Fibroblast of peridontal ligament (primary cell): ENCODE results near the gene RPTN.
"Not testable (repeated sequence)": the region's sequence is repeated elsewhere in the genome, so short reads cannot be mapped to it uniquely, and the experiment has no call there.

Experiments used
- DNase-seq: peaks from one replicate; pipeline ENCODE4 v3.0.0-alpha.2; 2010; ENCODE audit errors: extremely low read depth

RPTN gene

GRCh38 chr1:152165286-152166077 lies 6.5 kb upstream of the RPTN start:
- DNase-seq = no peak

DNA sequence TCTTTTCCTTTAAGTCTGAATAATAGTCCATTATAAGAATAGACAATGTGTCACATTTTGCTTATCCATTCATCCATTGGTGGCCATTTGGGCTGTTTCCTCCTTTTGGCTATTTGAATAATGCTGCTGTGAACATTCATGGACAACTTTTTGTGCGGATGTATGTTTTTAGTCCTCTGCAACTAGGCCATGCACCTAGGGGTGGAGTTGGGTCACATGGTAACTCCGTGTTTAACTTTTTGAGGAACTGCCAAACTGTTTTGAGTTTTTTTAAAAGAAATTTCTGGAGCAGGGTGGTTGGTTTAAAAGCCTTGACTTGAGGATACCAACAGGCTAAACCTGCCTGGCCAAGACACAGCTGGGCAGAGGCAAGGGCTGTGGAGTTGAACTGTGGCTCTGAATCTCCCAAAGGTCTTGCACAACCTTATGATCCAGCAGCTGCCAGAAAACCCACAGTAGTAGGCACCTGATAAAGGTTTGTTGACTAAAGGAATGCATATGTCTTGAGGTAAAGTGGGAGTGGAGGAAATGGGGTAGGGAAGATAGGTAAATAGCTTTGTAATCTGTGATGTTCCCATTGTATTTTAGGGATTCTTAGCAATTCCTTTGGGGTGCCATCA lies 5.6 kb upstream of the RPTN start:
- DNase-seq = no peak

DNA sequence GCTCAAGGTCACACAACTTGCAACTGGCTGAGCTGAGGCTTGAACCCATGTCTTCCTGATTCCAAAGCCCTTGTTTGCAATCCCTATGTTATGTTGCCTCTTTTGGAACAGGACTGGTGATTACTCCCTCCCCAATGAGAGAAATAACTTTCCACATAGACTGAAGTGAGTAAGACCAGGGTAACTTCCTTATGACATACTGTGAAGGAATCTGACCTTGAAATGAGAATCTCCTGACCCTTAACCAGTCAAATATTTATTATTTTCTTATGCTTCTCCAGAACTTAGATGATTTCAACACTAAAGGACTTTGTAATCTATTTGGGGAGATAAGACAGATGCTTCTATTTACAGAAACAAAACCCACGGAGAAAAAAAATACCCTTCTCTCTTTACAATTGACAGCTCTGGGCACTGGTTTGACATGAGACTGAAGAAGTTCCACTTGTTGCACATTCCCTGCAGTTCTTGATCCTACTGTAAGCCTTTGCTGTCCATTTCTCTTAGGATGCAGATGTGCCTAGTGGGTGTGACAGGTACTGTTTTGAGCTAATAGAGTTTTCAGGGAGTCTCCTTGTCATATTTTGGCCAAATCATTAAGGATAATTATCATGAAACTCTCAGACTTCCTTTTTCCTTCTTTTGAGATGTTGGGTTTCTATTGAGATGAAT lies 3.9 kb upstream of the RPTN start:
- peak; percentile 92 for DNase-seq

DNA sequence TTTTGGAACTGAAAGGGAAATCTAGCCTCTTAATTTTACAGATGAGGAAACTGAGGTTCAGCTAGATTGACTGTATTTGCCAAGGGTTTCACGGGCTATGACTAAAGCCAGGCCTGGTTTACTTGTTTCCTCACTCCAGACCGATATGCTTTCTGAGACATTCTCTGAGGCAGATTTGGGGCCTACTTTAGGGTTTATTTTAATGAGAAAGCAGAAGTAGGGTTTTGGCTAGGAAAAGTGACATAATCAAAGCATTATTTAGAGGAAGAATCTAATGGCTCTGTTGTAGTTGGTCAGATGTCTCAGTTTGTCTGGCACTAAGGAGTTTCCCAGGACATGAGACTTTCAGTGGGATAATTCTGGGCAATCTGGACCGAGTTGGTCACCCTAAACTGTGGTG lies 1.5 kb upstream of the RPTN start:
- DNase-seq = no peak

GRCh38 chr1:152153996-152154395 lies 5.0 kb downstream of the RPTN start:
- DNase-seq = no peak

DNA sequence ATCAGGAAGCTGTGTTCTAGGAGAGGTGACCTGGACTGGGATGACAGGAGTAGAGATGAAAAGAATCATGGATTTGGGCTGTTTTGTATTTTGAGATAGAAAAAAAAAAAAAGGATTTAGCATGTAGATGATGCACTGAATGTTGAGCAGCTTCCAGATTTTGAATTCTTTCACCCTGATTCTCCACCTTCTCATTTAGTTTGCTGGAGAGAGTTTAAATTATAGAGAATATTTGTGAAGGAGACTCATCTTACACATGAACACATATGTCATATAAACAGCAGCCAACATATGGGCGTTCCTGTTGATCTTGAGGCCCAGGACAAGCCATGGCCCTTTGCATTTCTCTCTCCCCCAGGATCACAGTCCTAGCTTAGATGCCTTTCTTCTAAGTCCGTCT lies 7.4 kb downstream of the RPTN start:
- peak; percentile 8 for DNase-seq

DNA sequence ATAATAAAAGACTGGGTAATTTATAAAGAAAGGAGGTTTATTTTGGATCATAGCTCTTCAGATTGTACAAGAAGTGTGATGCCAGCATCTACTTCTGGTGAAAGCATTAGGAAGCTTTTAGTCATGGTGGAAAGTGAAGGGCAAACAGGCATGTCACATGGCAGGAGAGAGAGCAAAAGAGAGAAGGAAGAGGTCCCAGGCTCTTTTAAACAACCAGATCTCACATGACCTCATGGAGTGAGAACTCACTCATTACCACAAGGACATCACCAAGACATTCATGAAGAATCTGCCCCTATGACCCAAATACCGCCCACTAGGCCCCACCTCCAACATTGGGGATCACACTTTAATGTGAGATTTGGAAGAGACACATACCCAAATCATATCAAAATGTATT lies 10.0 kb downstream of the RPTN start:
- peak; percentile 5 for DNase-seq

GRCh38 chr1:152148051-152148450 lies 11.0 kb downstream of the RPTN start:
- DNase-seq = no peak

DNA sequence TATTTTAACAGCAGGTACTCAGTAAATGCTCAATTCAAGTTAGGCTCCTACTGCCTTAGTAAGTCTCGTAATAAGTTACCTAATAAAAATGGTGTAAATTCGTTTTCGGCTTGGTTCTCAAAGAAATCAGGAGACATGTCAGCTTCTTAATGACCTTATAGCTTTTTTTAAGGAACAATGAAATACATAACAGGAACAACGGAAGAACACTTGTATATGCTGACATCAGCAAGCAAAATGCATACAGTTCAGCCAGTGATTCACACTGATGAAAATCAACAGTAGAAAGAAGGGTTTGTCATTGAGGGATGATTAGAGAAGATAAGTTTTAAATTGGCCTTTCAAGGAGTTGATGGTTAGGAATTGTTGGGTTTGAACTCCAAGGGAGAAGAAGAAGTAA lies 13.3 kb downstream of the RPTN start:
- DNase-seq = no peak

- DNase-seq = not testable (repeated sequence)
Observed at GRCh38 chr1:152144674-152145183, 14.3 kb downstream of the RPTN start.

DNA sequence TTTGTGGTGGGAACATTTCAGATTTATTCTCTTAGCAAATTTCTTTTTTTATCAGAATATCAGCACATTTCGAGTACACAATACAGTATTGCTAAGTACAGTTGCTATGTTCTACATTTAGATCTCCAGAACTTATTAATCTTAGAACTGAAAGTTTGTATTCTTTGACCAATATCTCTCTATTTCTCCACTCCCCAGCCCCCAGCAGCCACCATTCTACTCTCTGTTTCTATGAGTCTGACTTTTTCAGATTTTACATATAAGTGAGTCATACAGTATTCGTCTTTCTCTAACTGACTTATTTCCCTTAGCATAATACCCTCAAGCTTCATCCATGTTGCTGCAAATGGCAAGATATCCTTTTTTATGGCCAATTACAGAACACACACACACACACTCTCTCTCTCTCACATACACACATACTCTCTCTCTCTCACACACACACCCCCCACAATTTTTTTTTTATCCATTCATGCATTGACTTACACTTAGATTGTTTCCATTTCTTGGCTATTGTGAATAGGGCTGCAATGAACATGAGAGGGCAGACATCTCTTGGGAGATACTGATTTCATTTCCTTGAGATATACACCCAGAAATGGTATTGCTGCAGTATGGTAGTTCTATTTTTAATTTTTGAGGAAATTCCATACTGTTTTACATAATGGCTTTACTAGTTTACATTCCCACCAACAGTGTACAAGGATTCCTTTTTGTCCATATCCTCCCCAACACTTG lies 15.7 kb downstream of the RPTN start:
- DNase-seq = peak; percentile 29

- DNase-seq = peak; percentile 91
Observed at GRCh38 chr1:152141971-152142584, 16.9 kb downstream of the RPTN start.

- DNase-seq = no peak
Observed at GRCh38 chr1:152137215-152137614, 21.8 kb downstream of the RPTN start.

DNA sequence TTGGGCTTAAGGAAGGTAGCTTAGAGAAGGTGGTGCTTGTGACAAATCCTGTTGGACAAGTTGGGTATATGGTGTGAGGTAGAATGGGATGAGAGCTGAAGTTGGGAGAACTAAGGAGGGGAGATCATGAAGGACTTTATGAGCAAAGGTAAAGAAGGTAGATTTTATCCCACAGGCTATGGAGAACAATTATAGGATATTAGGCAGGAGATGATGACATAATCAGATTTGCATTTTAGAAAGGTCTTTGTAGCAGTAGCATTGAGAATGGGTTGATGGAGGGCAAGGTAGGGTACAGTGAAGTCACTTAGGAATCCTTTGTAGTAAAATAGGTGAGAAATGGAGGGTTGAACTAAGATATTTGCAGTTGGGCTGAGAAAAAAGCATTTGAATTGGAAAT lies 28.8 kb downstream of the RPTN start:
- DNase-seq = no peak

DNA sequence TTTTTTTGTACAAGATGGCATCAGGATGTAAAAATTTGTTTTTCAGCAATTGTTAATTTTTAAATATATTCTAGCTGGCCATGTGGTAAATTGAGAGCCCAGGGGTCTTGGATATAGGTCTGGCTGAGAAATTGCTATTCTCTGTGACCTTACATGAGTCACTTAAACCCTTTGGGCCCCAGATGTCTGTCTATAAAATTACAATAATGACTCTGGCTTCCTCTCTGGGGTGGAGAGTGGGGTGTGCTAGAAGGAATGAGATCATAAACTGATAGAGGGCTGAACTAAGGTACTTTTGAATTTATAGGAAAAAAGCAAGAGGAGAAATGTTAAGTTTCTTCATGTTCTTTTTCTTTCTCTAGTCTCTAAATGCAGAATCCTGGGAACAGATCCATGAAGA lies 31.4 kb downstream of the RPTN start:
- no peak for DNase-seq

GRCh38 chr1:152125834-152126443 lies 33.1 kb downstream of the RPTN start:
- DNase-seq = no peak

DNA sequence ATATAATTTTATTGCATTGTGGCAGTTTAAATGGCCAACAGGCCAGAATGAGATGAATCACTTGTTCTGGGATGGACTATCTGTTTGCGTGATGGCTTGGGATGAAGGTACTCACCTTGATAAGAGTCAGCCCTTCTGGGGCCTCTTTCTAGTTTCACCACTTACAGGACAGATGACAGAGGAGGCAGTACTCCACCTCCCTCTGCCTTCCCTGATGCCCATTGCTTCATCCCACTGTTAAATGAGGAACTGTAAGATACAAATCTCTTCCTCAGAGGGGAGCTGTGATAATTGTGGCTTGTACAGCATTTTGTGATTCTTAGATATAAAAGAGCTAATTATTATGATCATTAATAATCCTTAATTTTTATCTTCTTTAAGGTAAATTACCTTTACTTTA lies 40.1 kb downstream of the RPTN start:
- no peak for DNase-seq

DNA sequence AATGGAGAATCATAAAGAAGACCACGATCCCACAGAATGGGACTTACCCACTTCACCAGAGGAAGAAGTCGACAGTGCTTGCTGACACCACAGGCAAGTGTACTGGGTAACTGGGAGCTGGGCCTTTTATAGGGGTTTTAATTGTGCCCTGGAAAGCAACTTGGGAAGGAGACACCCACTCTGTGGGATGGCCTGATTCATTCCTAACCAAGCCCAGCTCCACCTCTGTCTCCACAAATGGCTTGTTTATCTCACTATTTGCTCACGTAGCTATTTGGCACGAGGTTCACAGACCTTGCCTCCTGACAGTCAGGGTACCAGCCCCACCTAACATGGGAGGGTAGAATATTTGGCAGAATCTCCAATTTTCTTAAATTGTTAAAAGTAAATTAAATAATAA lies 43.7 kb downstream of the RPTN start, which contains the start of gene TCHH:
TCHH (minus strand) TSS at position 101 of the 400 bp plus-strand sequence. CDS start 1,364 bp downstream, outside the sequence.
- DNase-seq = no peak

- DNase-seq = no peak
Observed at GRCh38 chr1:152112885-152113432, 46.1 kb downstream of the RPTN start.

DNA sequence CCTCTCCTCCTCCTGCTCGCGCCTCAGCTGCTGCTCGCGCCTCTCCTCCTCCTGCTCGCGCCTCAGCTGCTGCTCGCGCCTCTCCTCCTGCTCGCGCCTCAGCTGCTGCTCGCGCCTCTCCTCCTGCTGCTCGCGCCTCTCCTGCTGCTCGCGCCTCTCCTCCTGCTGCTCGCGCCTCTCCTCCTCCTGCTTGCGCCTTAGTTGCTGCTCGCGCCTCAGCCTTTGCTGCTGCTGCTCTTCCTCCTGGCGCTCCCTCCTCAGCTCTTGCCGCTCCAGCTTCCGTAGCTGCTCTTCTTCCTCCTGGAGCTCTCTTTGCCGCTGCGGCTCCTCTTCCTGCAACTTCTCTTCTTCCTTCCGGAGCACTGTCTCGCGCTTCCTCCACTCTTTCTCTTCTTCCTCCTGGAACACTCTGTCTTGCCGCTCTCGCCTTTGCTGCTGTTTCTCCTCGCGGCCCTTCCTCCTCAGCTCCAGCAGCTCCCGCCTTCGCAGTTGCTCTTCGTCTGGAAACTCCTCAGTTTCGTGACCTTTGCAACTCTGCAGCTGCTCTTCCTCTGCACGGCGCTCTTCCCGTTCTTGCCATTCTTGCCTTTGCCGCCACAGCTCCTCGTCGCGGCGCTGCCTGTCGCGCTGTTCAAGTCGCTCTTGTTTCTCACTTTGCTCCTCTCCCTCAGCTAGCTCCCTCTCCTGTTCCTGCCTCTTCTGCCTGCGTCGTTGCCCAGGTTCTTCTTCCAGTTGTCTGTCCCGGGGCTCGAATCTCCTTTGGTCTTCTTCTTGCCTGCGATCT lies 46.7 kb downstream of the RPTN start:
- peak; percentile 28 for DNase-seq
